HepG2 (cell line): Measurements from ENCODE around the gene ACBD7. TPM values are rescaled to one million over a fixed set of nuclear protein-coding genes. Genes with fewer than 3 reads are reported as not detected.

Experiments used
- ATF5 ChIP-seq: sonication (generic); formaldehyde crosslinking; IDR thresholded peaks from 2 replicates; pipeline ENCODE4 v1.4.0; 2020; ENCODE audit warnings: mild to moderate bottlenecking, low read depth, missing genetic modification reagents
- CAMTA2 ChIP-seq: sonication (generic); formaldehyde crosslinking; IDR thresholded peaks from 2 replicates; pipeline ENCODE4 v1.4.0; 2020; ENCODE audit warnings: mild to moderate bottlenecking, missing genetic modification reagents, borderline replicate concordance
- CBX1 ChIP-seq: IDR thresholded peaks from one replicate; pipeline ENCODE4 v1.6.1; 2016; ENCODE audit warnings: antibody characterized with exemption, low read depth
- EEA1 ChIP-seq: sonication (generic); formaldehyde crosslinking; IDR thresholded peaks from 2 replicates; pipeline ENCODE4 v1.5.1; 2020; ENCODE audit warnings: mild to moderate bottlenecking, missing genetic modification reagents, borderline replicate concordance
- GABPA ChIP-seq, 2 experiments: IDR thresholded peaks; 2 replicates each; pipeline ENCODE4 v1.6.1; 2011 to 2016; ENCODE audit warnings: low read depth in 2 of 2, low read length in 1 of 2, missing biosample characterization in 1 of 2, missing genetic modification characterization in 1 of 2
- GATAD1 ChIP-seq: IDR thresholded peaks from 2 replicates; pipeline ENCODE4 v1.6.1; 2016; ENCODE audit warnings: missing genetic modification reagents, missing compliant biosample characterization
- KLF6 ChIP-seq: IDR thresholded peaks from 2 replicates; pipeline ENCODE4 v1.8.0; 2016; ENCODE audit warnings: missing biosample characterization, missing genetic modification reagents
- MEIS1 ChIP-seq: sonication (generic); formaldehyde crosslinking; IDR thresholded peaks from 2 replicates; pipeline ENCODE4 v1.9.0; 2021; ENCODE audit warnings: mild to moderate bottlenecking, missing genetic modification reagents, moderate library complexity, borderline replicate concordance
- NR2C2 ChIP-seq: sonication (generic); formaldehyde crosslinking; IDR thresholded peaks from 2 replicates; pipeline ENCODE4 v1.4.0; 2020; ENCODE audit warnings: missing genetic modification reagents, mild to moderate bottlenecking, moderate library complexity, borderline replicate concordance
- NRL ChIP-seq: sonication (generic); formaldehyde crosslinking; IDR thresholded peaks from 2 replicates; pipeline ENCODE4 v1.5.0; 2020; ENCODE audit warnings: missing genetic modification reagents, mild to moderate bottlenecking, moderate library complexity, borderline replicate concordance
- SMARCC2 ChIP-seq: fragments of 450-650 bp; IDR thresholded peaks from 2 replicates; pipeline ENCODE4 v1.6.1; 2017; ENCODE audit warnings: antibody characterized with exemption, mild to moderate bottlenecking
- SRF ChIP-seq: IDR thresholded peaks from 2 replicates; pipeline ENCODE4 v1.6.1; 2011; ENCODE audit warnings: mild to moderate bottlenecking, low read depth, low read length, moderate library complexity
- ZBTB38 ChIP-seq: sonication (generic); formaldehyde crosslinking; IDR thresholded peaks from 2 replicates; pipeline ENCODE4 v1.5.1; 2020; ENCODE audit warnings: mild to moderate bottlenecking, missing genetic modification reagents
- ZBTB49 ChIP-seq: sonication (generic); formaldehyde crosslinking; IDR thresholded peaks from 2 replicates; pipeline ENCODE4 v1.4.0; 2020; ENCODE audit warnings: missing genetic modification reagents, borderline replicate concordance
- ZFP41 ChIP-seq: sonication (generic); formaldehyde crosslinking; IDR thresholded peaks from 2 replicates; pipeline ENCODE4 v1.4.0; 2020; ENCODE audit warnings: mild to moderate bottlenecking, missing genetic modification reagents, borderline replicate concordance
- ZFY ChIP-seq: sonication (generic); formaldehyde crosslinking; IDR thresholded peaks from 2 replicates; pipeline ENCODE4 v1.4.0; 2020; ENCODE audit warnings: missing genetic modification reagents
- ZMYM2 ChIP-seq: sonication (generic); formaldehyde crosslinking; IDR thresholded peaks from 2 replicates; pipeline ENCODE4 v1.8.0; 2022; ENCODE audit warnings: mild to moderate bottlenecking, missing genetic modification reagents
- ZNF3 ChIP-seq: IDR thresholded peaks from 2 replicates; pipeline ENCODE4 v1.7.0; 2017; ENCODE audit warnings: inconsistent platforms
- ZNF343 ChIP-seq: sonication (generic); formaldehyde crosslinking; IDR thresholded peaks from 2 replicates; pipeline ENCODE4 v1.4.0; 2020; ENCODE audit warnings: mild to moderate bottlenecking, missing genetic modification reagents
- ZNF558 ChIP-seq: sonication (generic); formaldehyde crosslinking; IDR thresholded peaks from 2 replicates; pipeline ENCODE4 v1.9.0; 2022; ENCODE audit warnings: mild to moderate bottlenecking, missing genetic modification reagents, borderline replicate concordance
- ZNF567 ChIP-seq: sonication (generic); formaldehyde crosslinking; IDR thresholded peaks from 2 replicates; pipeline ENCODE4 v1.8.1; 2023; ENCODE audit warnings: mild to moderate bottlenecking, missing genetic modification reagents, borderline replicate concordance
- ZNF747 ChIP-seq: sonication (generic); formaldehyde crosslinking; IDR thresholded peaks from 2 replicates; pipeline ENCODE4 v1.8.1; 2023; ENCODE audit warnings: missing genetic modification reagents, mild to moderate bottlenecking, borderline replicate concordance
- ZNF83 ChIP-seq: sonication (generic); formaldehyde crosslinking; IDR thresholded peaks from 2 replicates; pipeline ENCODE4 v1.4.0; 2020; ENCODE audit warnings: missing genetic modification reagents, mild to moderate bottlenecking, borderline replicate concordance
- ZNF878 ChIP-seq: sonication (generic); formaldehyde crosslinking; IDR thresholded peaks from 2 replicates; pipeline ENCODE4 v1.8.1; 2023; ENCODE audit warnings: mild to moderate bottlenecking, missing genetic modification reagents, moderate library complexity
- polyA plus RNA-seq, 8 experiments: library from polyadenylated mRNA; depleted of rRNA in 3 of 8; stranded (reverse) in 7 of 8; unstranded in 1 of 8; fragments of >200 nt; fragmentation: Illumina TruSeq in 4 of 8; extraction: Trizol in 4 of 8; gene quantifications; 2 replicates each; pipeline versions ENCODE4 v1.2.1 to v1.2.3, GENCODE V29; 2011 to 2016; ENCODE audit warnings: low read depth in 4 of 8, missing spikeins in 1 of 8, mixed read lengths in 1 of 8; ENCODE audit not compliant: insufficient read depth in 1 of 8
- total RNA-seq, 5 experiments: library from RNA; depleted of rRNA; stranded (reverse); fragments of >200 nt; fragmentation: Illumina TruSeq; extraction: Trizol; gene quantifications; 2 replicates each; pipeline ENCODE4 v1.2.3, GENCODE V29; 2016; ENCODE audit warnings: low read depth in 1 of 5
- TF ChIP-seq, protein P1 (sequence below): sonication (generic); formaldehyde crosslinking; conservative IDR thresholded peaks from 2 replicates; pipeline ENCODE4 v1.8.0; 2022; ENCODE audit warnings: mild to moderate bottlenecking, moderate library complexity, missing genetic modification reagents
- TF ChIP-seq, protein P2 (sequence below): sonication (generic); formaldehyde crosslinking; IDR thresholded peaks from 2 replicates; pipeline ENCODE4 v1.8.1; 2023; ENCODE audit warnings: missing genetic modification reagents, mild to moderate bottlenecking, borderline replicate concordance

The ACBD7 gene
- total and polyA plus RNA-seq, 2 of the 13 experiments (the other 11 are each of a cell fraction or from before 2014, with no cell fraction given): 1.4 to 2.6 TPM

DNA sequence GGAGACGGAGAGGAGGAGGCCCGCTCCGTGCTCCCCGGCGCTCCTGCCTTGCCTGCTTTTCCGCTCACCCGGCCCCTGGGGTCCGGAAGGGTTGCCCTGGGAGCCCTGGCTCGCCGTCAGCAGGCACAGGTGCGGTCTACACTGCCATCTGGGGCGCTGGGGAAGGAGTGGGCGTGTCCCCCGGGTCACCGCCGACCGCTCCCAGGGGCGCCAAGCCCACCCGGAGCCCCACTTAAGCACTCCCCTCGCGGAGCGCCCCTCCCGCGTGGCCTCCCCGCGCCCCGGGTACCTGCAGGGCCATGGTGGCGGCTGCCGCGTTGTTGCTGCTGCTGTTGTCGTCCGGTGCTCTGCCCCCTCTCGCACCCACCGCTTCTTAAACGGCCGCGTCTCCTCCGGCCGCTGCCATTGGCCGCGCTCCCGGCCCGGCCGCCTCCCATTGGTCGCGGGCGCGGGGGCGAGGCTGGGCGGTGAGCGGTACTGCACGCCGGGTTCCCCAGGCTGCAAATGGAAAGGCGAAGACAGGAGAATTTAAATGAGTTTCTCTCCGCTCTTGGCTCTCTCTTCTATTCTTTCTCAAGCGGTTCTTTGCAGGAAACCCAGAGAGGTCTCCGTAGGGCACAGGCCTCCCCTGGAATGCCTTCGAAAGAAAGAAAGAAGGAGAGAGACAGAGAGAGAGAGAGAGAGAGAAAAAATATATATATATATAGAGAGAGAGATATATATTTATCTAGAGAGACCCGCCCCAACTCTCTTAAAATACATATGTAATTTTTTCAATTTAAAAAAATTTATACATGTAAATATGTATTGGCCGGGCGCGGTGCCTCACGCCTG is at the start of gene ACBD7 (continued):
- peak; percentile 53; the same call in 1 of the 2 replicates for TF ChIP-seq GATAD1 (CRISPR knock-in tag)
- no peak for TF ChIP-seq ZNF558 (CRISPR knock-in tag)
- TF ChIP-seq SRF: no peak
- TF ChIP-seq ATF5 (CRISPR knock-in tag): no peak
- no peak for TF ChIP-seq ZNF3 (CRISPR knock-in tag)
- TF ChIP-seq CBX1: no peak
- no peak for TF ChIP-seq ZBTB49
- no peak for TF ChIP-seq ZFP41 (CRISPR knock-in tag)
- TF ChIP-seq ZNF747 (CRISPR knock-in tag): no peak
- TF ChIP-seq, protein P1, sequence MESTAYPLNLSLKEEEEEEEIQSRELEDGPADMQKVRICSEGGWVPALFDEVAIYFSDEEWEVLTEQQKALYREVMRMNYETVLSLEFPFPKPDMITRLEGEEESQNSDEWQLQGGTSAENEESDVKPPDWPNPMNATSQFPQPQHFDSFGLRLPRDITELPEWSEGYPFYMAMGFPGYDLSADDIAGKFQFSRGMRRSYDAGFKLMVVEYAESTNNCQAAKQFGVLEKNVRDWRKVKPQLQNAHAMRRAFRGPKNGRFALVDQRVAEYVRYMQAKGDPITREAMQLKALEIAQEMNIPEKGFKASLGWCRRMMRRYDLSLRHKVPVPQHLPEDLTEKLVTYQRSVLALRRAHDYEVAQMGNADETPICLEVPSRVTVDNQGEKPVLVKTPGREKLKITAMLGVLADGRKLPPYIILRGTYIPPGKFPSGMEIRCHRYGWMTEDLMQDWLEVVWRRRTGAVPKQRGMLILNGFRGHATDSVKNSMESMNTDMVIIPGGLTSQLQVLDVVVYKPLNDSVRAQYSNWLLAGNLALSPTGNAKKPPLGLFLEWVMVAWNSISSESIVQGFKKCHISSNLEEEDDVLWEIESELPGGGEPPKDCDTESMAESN (CRISPR knock-in tag): peak; percentile 70
- TF ChIP-seq SMARCC2: no peak
- no peak for TF ChIP-seq CAMTA2 (CRISPR knock-in tag)
- TF ChIP-seq ZMYM2 (CRISPR knock-in tag): no peak
- TF ChIP-seq ZNF83 (CRISPR knock-in tag): no peak
- TF ChIP-seq NR2C2 (CRISPR knock-in tag): no peak
- 0 out of 2 replicates have a peak, but pooled peaks have one; percentile 37 for TF ChIP-seq ZNF343
- TF ChIP-seq ZFY: no peak; the same call in 1 of the 2 replicates
- TF ChIP-seq ZNF878 (CRISPR knock-in tag): no peak
- peak; percentile 26; the same call in 1 of the 2 replicates for TF ChIP-seq EEA1 (CRISPR knock-in tag)
- TF ChIP-seq ZBTB38 (CRISPR knock-in tag): no peak
- no peak for TF ChIP-seq MEIS1 (CRISPR knock-in tag)
- TF ChIP-seq, protein P2, sequence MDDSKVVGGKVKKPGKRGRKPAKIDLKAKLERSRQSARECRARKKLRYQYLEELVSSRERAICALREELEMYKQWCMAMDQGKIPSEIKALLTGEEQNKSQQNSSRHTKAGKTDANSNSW: no peak
- TF ChIP-seq ZNF567: no peak
- TF ChIP-seq KLF6 (CRISPR knock-in tag): no peak
- no peak for TF ChIP-seq GABPA (IDR thresholded peaks at IDR 0.05; ENCODE audit: low read depth, low read length)
- TF ChIP-seq GABPA (CRISPR knock-in tag; IDR thresholded peaks at IDR 0.05; ENCODE audit: low read depth): no peak
- TF ChIP-seq NRL: no peak
